GM23338 (cell line): ENCODE data around the gene NFATC3. TPM values are rescaled to one million over a fixed set of nuclear protein-coding genes. Genes with fewer than 3 reads are reported as not detected.

Experiments used
- ATAC-seq: fragments of 200-7000 bp; cut with Tn5 transposase; 3 replicates; pipeline ENCODE4 v1.9.1; 2020
- DNase-seq: peaks from one replicate; pipeline ENCODE4 v3.0.0-alpha.2; 2015; ENCODE audit warnings: low spot score
- H2AFZ ChIP-seq: fragments of 200-600 bp; sonication (generic); 2 replicates; pipeline ENCODE4 v1.8.0; 2016; ENCODE audit warnings: antibody characterized with exemption, mild to moderate bottlenecking, moderate library complexity
- H3F3A ChIP-seq: fragments of 200-600 bp; sonication (generic); replicated peaks from 2 replicates; pipeline ENCODE4 v1.8.0; 2017; ENCODE audit warnings: antibody characterized with exemption, mixed run types, low read depth
- H3K27ac ChIP-seq: fragments of 200-600 bp; sonication (generic); 2 replicates; pipeline ENCODE4 v1.6.1; 2016; ENCODE audit warnings: low read depth
- H3K27me3 ChIP-seq: fragments of 200-600 bp; sonication (generic); 2 replicates; pipeline ENCODE4 v1.8.0; 2016; ENCODE audit warnings: mild to moderate bottlenecking, mixed run types, moderate library complexity; ENCODE audit not compliant: insufficient read depth
- H3K36me3 ChIP-seq: fragments of 200-600 bp; sonication (generic); 2 replicates; pipeline ENCODE4 v1.8.0; 2016; ENCODE audit warnings: mild to moderate bottlenecking; ENCODE audit not compliant: insufficient read depth
- H3K4me1 ChIP-seq: fragments of 200-600 bp; sonication (generic); 2 replicates; pipeline ENCODE4 v1.8.0; 2016; ENCODE audit warnings: mild to moderate bottlenecking, moderate library complexity; ENCODE audit not compliant: insufficient read depth
- H3K4me2 ChIP-seq: fragments of 200-600 bp; sonication (generic); 2 replicates; pipeline ENCODE4 v1.7.1; 2017; ENCODE audit warnings: mixed run types
- H3K4me3 ChIP-seq: fragments of 200-600 bp; sonication (generic); 2 replicates; pipeline ENCODE4 v1.6.1; 2016; ENCODE audit warnings: mixed run types
- H3K79me2 ChIP-seq: fragments of 200-600 bp; sonication (generic); replicated peaks from 2 replicates; pipeline ENCODE4 v1.8.0; 2017; ENCODE audit warnings: mild to moderate bottlenecking; ENCODE audit not compliant: insufficient read depth
- H3K9me2 ChIP-seq: fragments of 200-600 bp; sonication (generic); 2 replicates; pipeline ENCODE4 v1.8.0; 2017; ENCODE audit not compliant: insufficient read depth
- H4K20me1 ChIP-seq: fragments of 200-600 bp; sonication (generic); replicated peaks from 2 replicates; pipeline ENCODE4 v1.8.0; 2017; ENCODE audit warnings: mild to moderate bottlenecking; ENCODE audit not compliant: insufficient read depth
- H3K27ac Mint-ChIP-seq: 2 replicates; pipeline ENCODE4 v1.8.0; 2020; ENCODE audit warnings: inconsistent platforms, mild to moderate bottlenecking, moderate library complexity, mixed read lengths
- H3K27me3 Mint-ChIP-seq: 3 replicates; pipeline ENCODE4 v1.8.0; 2022; ENCODE audit warnings: low read depth, mild to moderate bottlenecking, moderate library complexity, mixed read lengths, inconsistent platforms; ENCODE audit not compliant: insufficient read depth, poor library complexity
- H3K36me3 Mint-ChIP-seq: 3 replicates; pipeline ENCODE4 v1.8.0; 2021; ENCODE audit warnings: low read depth, mild to moderate bottlenecking, inconsistent platforms, moderate library complexity, mixed read lengths
- H3K4me1 Mint-ChIP-seq: 3 replicates; pipeline ENCODE4 v1.8.0; 2020; ENCODE audit warnings: mild to moderate bottlenecking, inconsistent platforms, mixed read lengths
- H3K4me3 Mint-ChIP-seq: 3 replicates; pipeline ENCODE4 v1.8.0; 2021; ENCODE audit warnings: moderate library complexity, mild to moderate bottlenecking, inconsistent platforms, mixed read lengths
- H3K9me3 Mint-ChIP-seq: 3 replicates; pipeline ENCODE4 v1.8.0; 2020; ENCODE audit warnings: moderate library complexity, mild to moderate bottlenecking, inconsistent platforms, mixed read lengths
- CTCF ChIP-seq, 2 experiments: fragments of 200-600 bp in 1 of 2; sonication (generic) in 1 of 2; conservative IDR thresholded peaks; 2 replicates each; pipeline versions ENCODE4 v1.5.1 to v1.6.1; 2016 to 2017; ENCODE audit warnings: antibody characterized with exemption in 2 of 2, low read depth in 2 of 2, mild to moderate bottlenecking in 2 of 2, moderate library complexity in 1 of 2
- ETS1 ChIP-seq: IDR thresholded peaks from 2 replicates; pipeline ENCODE4 v1.6.1; 2016; ENCODE audit warnings: antibody characterized with exemption
- EZH2 ChIP-seq: fragments of 200-600 bp; sonication (generic); IDR thresholded peaks from one replicate; pipeline ENCODE4 v1.8.0; 2017; ENCODE audit warnings: antibody characterized with exemption, mild to moderate bottlenecking, low read depth; ENCODE audit not compliant: unreplicated experiment
- NANOG ChIP-seq: IDR thresholded peaks from 2 replicates; pipeline ENCODE4 v1.6.1; 2016; ENCODE audit warnings: antibody characterized with exemption, borderline replicate concordance
- REST ChIP-seq: IDR thresholded peaks from one replicate; pipeline ENCODE4 v1.6.1; 2018; ENCODE audit warnings: antibody characterized with exemption; ENCODE audit not compliant: unreplicated experiment
- ZNF331 ChIP-seq: fragments of 250-450 bp; sonication (Bioruptor Pico); IDR thresholded peaks from 2 replicates; pipeline ENCODE4 v1.5.0; 2020; ENCODE audit warnings: low read depth, mild to moderate bottlenecking, moderate library complexity
- ZNF462 ChIP-seq: fragments of 250-450 bp; sonication (Bioruptor Pico); IDR thresholded peaks from 2 replicates; pipeline ENCODE4 v1.5.0; 2020; ENCODE audit warnings: mild to moderate bottlenecking, moderate library complexity
- polyA plus RNA-seq: library from polyadenylated mRNA; unstranded; fragments of >200 nt; fragmentation: Nextera tagmentation; extraction: Ambion mirVana; gene quantifications from 2 replicates; pipeline ENCODE4 v1.2.1, GENCODE V29; 2016
- total RNA-seq: library from RNA; depleted of rRNA; stranded (reverse); fragments of >200 nt; shearing (Covaris generic); gene quantifications from 2 replicates; pipeline ENCODE4 v1.2.3, GENCODE V29; 2014

Gene NFATC3
- total and polyA plus RNA-seq, 2 experiments from 2014 or later: 9.2 to 40.9 TPM

- Histone ChIP-seq H3K9me2 (no peaks in the 10 kb centered on the region), H3K79me2 (peaks cover 5% of the 10 kb centered on the region; the same call in 1 of the 2 replicates), H4K20me1 (no peaks in the 10 kb centered on the region), H3K4me2 (no peak overlapping the region), H3K4me1 (no peaks in the 10 kb centered on the region), H2AFZ (no peak overlapping the region), H3K27me3 (no peaks in the 10 kb centered on the region), H3F3A (no peaks in the 10 kb centered on the region), H3K4me3 (no peak overlapping the region), H3K27ac (no peak overlapping the region), H3K36me3 (no peaks in the 10 kb centered on the region)
- Mint-ChIP-seq H3K27ac (no peak overlapping the region), H3K4me1 (peaks cover 11% of the 10 kb centered on the region; the same call in 2 of the 3 replicates), H3K27me3 (peaks cover 2% of the 10 kb centered on the region), H3K36me3 (no peaks in the 10 kb centered on the region), H3K4me3 (no peak overlapping the region), H3K9me3 (no peaks in the 10 kb centered on the region)
- ATAC-seq: no peak
- DNase-seq: no peak
- TF ChIP-seq ZNF331 (no peak), ETS1 (no peak), CTCF (conservative IDR thresholded peaks at IDR 0.05; ENCODE audit: low read depth in 2 of 2) (no peak), NANOG (no peak), ZNF462 (CRISPR knock-in tag) (no peak), REST (no peak), EZH2 (no peak)
These were observed 131.1 kb downstream of the NFATC3 start for GRCh38 chr16:68216240-68216639.
